GM12878 (cell line): ENCODE results near the gene CCL15.

Experiments used
- EP300 ChIP-seq, 2 experiments: fragments of 150-350 bp in 1 of 2; IDR thresholded peaks; 2 replicates each; pipeline ENCODE4 v1.6.1; 2011 to 2012; ENCODE audit warnings: low read depth in 2 of 2, low read length in 2 of 2, borderline replicate concordance in 1 of 2, improper control_type of control experiment in 1 of 2, inconsistent platforms in 1 of 2; ENCODE audit not compliant: control insufficient read depth in 1 of 2
- ETV6 ChIP-seq, 2 experiments: fragments of 450-650 bp in 1 of 2; IDR thresholded peaks in 1 of 2; conservative IDR thresholded peaks in 1 of 2; 2 replicates each; pipeline ENCODE4 v1.6.1; 2014; ENCODE audit warnings: antibody characterized with exemption in 1 of 2, borderline replicate concordance in 1 of 2, low read depth in 1 of 2, mild to moderate bottlenecking in 1 of 2, moderate library complexity in 1 of 2
- EZH2 ChIP-seq: IDR thresholded peaks from 2 replicates; pipeline ENCODE4 v1.6.1; 2012; ENCODE audit warnings: low read depth, mild to moderate bottlenecking, control low read depth, inconsistent platforms, low read length, borderline replicate concordance; ENCODE audit not compliant: control insufficient read depth
- HCFC1 ChIP-seq: fragments of 150-350 bp; IDR thresholded peaks from 2 replicates; pipeline ENCODE4 v1.6.1; 2014; ENCODE audit warnings: low read length
- POLR2A ChIP-seq: IDR thresholded peaks from 2 replicates; pipeline ENCODE4 v1.6.1; 2011; ENCODE audit warnings: low read depth, mild to moderate bottlenecking, low read length
- SIN3A ChIP-seq: IDR thresholded peaks from 2 replicates; pipeline ENCODE4 v1.6.1; 2012; ENCODE audit warnings: low read depth, low read length, improper control_type of control experiment
- SREBF2 ChIP-seq: IDR thresholded peaks from 2 replicates; pipeline ENCODE4 v1.6.1; 2012; ENCODE audit warnings: mild to moderate bottlenecking, low read length
- TF ChIP-seq, protein P1 (sequence below), 3 experiments: IDR thresholded peaks in 2 of 3; conservative IDR thresholded peaks in 1 of 3; 2 replicates each; pipeline ENCODE4 v1.5.1; 2011; ENCODE audit warnings: low read depth in 3 of 3, low read length in 3 of 3, mild to moderate bottlenecking in 3 of 3, control low read depth in 2 of 3, moderate library complexity in 2 of 3, inconsistent platforms in 1 of 3, mixed read lengths in 1 of 3; ENCODE audit not compliant: control insufficient read depth in 2 of 3, insufficient read depth in 1 of 3; ENCODE audit errors: extremely low read depth in 1 of 3

DNA sequence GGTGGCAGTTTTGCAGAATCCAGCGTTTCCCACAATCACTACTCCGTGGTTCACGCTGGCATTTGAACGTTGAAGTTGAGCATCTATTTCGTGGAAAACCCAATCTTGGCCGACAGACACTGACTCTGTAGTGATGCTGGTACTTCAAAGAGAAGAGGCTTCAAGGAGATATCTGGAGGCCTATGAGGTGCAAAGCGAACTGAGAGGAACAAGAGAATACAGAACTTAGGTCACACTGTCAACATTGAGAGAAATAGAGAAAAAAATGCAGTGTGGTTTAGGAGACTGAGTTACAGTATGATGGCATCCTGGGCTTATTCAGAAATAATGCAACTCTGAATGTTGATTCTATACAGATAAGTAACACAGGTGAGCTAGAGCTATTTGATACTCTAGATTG is 36.1 kb downstream of the CCL15 start:
- TF ChIP-seq EP300 (IDR thresholded peaks at IDR 0.05; ENCODE audit: borderline replicate concordance in 1 of 2, control insufficient read depth in 1 of 2, low read depth in 2 of 2, low read length in 2 of 2), result no peak
- no peak for TF ChIP-seq POLR2A
- no peak for TF ChIP-seq HCFC1
- TF ChIP-seq, protein P1, sequence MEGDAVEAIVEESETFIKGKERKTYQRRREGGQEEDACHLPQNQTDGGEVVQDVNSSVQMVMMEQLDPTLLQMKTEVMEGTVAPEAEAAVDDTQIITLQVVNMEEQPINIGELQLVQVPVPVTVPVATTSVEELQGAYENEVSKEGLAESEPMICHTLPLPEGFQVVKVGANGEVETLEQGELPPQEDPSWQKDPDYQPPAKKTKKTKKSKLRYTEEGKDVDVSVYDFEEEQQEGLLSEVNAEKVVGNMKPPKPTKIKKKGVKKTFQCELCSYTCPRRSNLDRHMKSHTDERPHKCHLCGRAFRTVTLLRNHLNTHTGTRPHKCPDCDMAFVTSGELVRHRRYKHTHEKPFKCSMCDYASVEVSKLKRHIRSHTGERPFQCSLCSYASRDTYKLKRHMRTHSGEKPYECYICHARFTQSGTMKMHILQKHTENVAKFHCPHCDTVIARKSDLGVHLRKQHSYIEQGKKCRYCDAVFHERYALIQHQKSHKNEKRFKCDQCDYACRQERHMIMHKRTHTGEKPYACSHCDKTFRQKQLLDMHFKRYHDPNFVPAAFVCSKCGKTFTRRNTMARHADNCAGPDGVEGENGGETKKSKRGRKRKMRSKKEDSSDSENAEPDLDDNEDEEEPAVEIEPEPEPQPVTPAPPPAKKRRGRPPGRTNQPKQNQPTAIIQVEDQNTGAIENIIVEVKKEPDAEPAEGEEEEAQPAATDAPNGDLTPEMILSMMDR (IDR thresholded peaks at IDR 0.05 in 2 of 3, conservative IDR thresholded peaks at IDR 0.05 in 1 of 3; ENCODE audit: control insufficient read depth in 2 of 3, extremely low read depth in 1 of 3, insufficient read depth in 1 of 3, low read depth in 3 of 3, low read length in 3 of 3), result no peak
- no peak for TF ChIP-seq EZH2
- no peak for TF ChIP-seq ETV6 (conservative IDR thresholded peaks at IDR 0.05 in 1 of 2, IDR thresholded peaks at IDR 0.05 in 1 of 2; ENCODE audit: borderline replicate concordance in 1 of 2, low read depth in 1 of 2)
- TF ChIP-seq SIN3A, result no peak
- no peak for TF ChIP-seq SREBF2
